Aorta (tissue), 5 donors: ENCODE measurements around the gene TRMT2A. TPM values are rescaled to one million over a fixed set of nuclear protein-coding genes. Genes with fewer than 3 reads are reported as not detected.
"Not testable (repeated sequence)": the region's sequence is repeated elsewhere in the genome, so short reads cannot be mapped to it uniquely, and the experiment has no call there.

Experiments
- ATAC-seq: fragments of 200-7000 bp; cut with Tn5 transposase; one replicate; pipeline ENCODE4 v1.9.1; 2022; ENCODE audit warnings: moderate library complexity; ENCODE audit not compliant: low FRiP score
- DNase-seq, 2 donors: peaks; one replicate each; pipeline ENCODE4 v3.0.0-alpha.2; 2020
- H3K27ac ChIP-seq, 2 donors: one replicate each; pipeline ENCODE4 v1.5.1; 2013; ENCODE audit warnings: low read length in 2 of 2, mild to moderate bottlenecking in 2 of 2, moderate library complexity in 2 of 2, control low read depth in 1 of 2, inconsistent platforms in 1 of 2, low read depth in 1 of 2
- H3K27me3 ChIP-seq, 2 donors: one replicate each; pipeline ENCODE4 v1.6.1; 2013; ENCODE audit warnings: control low read depth in 1 of 2, low read length in 1 of 2, mild to moderate bottlenecking in 1 of 2, moderate library complexity in 1 of 2; ENCODE audit not compliant: insufficient read depth in 2 of 2, control insufficient read depth in 1 of 2
- H3K36me3 ChIP-seq, 2 donors: one replicate each; pipeline ENCODE4 v1.6.1; 2013; ENCODE audit warnings: control low read depth in 1 of 2, low read length in 1 of 2, mild to moderate bottlenecking in 1 of 2; ENCODE audit not compliant: insufficient read depth in 2 of 2, control insufficient read depth in 1 of 2
- H3K4me1 ChIP-seq, 2 donors: one replicate each; pipeline ENCODE4 v1.6.1; 2013; ENCODE audit warnings: low read length in 2 of 2, control low read depth in 1 of 2, mild to moderate bottlenecking in 1 of 2, moderate library complexity in 1 of 2; ENCODE audit not compliant: insufficient read depth in 2 of 2, control insufficient read depth in 1 of 2
- H3K4me3 ChIP-seq, 2 donors: one replicate each; pipeline ENCODE4 v1.5.1; 2013; ENCODE audit warnings: low read length in 2 of 2, control low read depth in 1 of 2, mild to moderate bottlenecking in 1 of 2
- H3K9me3 ChIP-seq: one replicate; pipeline ENCODE4 v1.6.1; 2013; ENCODE audit warnings: mild to moderate bottlenecking, low read length; ENCODE audit not compliant: control insufficient read depth
- WGBS, 2 donors: extraction: QIAGEN DNeasy Blood & Tissue Kit; methylation state at CpG; one replicate each; pipeline ENCODE4 v1.1.7; 2013; 5-methylcytosine and 5-hydroxymethylcytosine counted together
- intact Hi-C, 2 donors: fragments of 100-400 bp; cut with DNase I; formaldehyde crosslinking; loops; one replicate each; pipeline versions ENCODE4 v1.14.2 to v1.15.0; 2022
- polyA plus RNA-seq, 2 donors: library from polyadenylated mRNA; stranded (reverse); fragments of 200-250 nt; gene quantifications; one replicate each; pipeline ENCODE4 v1.2.3, GENCODE V29; 2013
- total RNA-seq, 2 donors: library from RNA; stranded (reverse); fragmentation: NEBNext Ultra II Directional; extraction: Animal tissue kit (Norgen Biotek cat#: 25700); gene quantifications; one replicate each; pipeline ENCODE4 v1.2.1, GENCODE V29; 2021
- donor health status: healthy with polysubstance abuse.
- donor health status: Bipolar disorder and iron deficiency.
- donor health status: DM: no; HTN: no; CAD: no.
- donor health status: DM: no; HTN: no; CAD: no.
- donor health status: DM: yes; HTN: yes; CAD: no.

TRMT2A gene
- total and polyA plus RNA-seq, 4 donors = 15.9 to 152 (median 46.2) TPM

DNA sequence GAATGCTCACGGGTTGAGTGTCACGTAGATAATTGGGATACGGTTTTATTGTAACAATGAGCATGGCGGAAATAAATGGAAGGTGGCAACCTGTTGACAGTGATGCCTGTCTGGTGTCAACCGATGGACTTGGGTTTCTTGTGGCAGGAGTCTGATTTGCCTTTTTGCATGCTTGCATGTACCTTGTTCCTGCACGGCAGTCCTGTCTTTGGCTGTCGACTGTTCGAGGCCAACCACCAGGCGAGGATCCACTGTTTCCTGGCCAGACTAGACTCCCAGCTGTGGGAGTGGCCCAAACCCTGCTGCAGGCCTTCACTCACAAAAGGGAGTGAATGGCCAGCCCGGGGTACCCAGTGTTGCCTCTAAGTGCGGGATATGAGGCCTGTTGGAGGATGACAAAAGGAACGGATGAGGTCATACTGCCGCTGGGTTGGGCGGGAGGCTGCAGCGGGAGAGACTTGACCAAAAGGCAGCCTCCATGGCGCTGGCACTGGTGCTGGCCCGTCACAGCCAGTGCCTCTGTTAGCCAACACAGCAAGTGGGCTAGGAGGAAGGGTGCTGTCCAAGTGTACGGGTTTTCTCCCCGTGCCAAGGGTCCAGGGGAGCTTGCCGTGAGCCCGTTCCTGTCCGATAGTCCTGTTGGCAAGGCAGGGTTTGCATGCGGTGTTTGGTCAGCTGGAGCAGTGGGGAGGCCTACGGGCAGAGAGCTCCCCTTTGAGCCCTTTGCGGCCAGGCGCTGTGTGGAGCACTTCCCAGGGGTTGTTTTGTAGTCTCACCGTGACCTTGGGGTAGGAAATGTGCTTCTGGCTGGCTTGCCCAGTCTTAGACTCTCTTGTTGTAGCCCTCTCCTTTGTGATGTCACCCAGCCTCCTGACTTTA, 36.0 kb downstream of the TRMT2A start:
- Histone ChIP-seq H3K4me1 (no peaks in the 10 kb centered on the region), H3K27me3 (no peaks in the 10 kb centered on the region), H3K27ac (peak overlapping the region; percentile 46 to 60), H3K9me3 (no peaks in the 10 kb centered on the region), H3K4me3 (peak overlapping the region; percentile 68 to 91), H3K36me3 (no peaks in the 10 kb centered on the region)
- ATAC-seq (no peak), DNase-seq (peak; percentile 60 to 79)
- WGBS, 2 donors = 1 to 5% methylated on average over 25 to 27 of the region's 27 CpGs
- intact Hi-C loops = loop anchor here (2.0 to 10.0 kb wide), 4 partner anchors 36 to 106 kb away; partner anchors contain the start of genes RANBP1 (in 2 of the 2), TRMT2A (in 2 of the 2) and TANGO2 (in 1 of the 2)

DNA sequence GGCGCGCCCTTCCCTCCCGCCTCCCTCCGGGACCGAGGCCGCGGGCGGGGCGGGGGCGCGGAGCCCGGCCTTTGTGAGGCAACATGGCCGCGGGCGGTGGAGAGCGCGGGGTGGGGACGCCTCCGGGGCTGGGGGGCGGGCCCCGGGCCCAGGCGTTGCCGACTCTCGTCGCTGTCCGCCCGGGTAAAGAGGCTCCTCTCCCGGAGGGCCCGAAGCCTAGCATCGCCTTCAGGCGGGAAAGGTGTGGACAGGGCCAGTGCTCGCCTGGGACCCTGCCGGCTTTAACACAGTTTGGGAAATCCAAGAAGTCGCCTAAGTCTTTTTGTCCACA, 36.6 kb downstream of the TRMT2A start:
- no peaks in the 10 kb centered on the region for H3K9me3 ChIP-seq
- H3K27me3 ChIP-seq = no peaks in the 10 kb centered on the region
- DNase-seq = peak; percentile 72 to 89
- H3K36me3 ChIP-seq = no peaks in the 10 kb centered on the region
- intact Hi-C loops = loop anchor here (2.0 to 10.0 kb wide), 4 partner anchors 36 to 106 kb away; partner anchors contain the start of genes RANBP1 (in 2 of the 2), TRMT2A (in 2 of the 2) and TANGO2 (in 1 of the 2)
- no peaks in the 10 kb centered on the region for H3K4me1 ChIP-seq
- peak overlapping the region; percentile 68 to 91 for H3K4me3 ChIP-seq
- 0 to 1% methylated on average over 26 to 34 of the region's 34 CpGs for WGBS, 2 donors
- H3K27ac ChIP-seq = peak overlapping the region; percentile 46 to 60
- peak; percentile 24 for ATAC-seq

DNA sequence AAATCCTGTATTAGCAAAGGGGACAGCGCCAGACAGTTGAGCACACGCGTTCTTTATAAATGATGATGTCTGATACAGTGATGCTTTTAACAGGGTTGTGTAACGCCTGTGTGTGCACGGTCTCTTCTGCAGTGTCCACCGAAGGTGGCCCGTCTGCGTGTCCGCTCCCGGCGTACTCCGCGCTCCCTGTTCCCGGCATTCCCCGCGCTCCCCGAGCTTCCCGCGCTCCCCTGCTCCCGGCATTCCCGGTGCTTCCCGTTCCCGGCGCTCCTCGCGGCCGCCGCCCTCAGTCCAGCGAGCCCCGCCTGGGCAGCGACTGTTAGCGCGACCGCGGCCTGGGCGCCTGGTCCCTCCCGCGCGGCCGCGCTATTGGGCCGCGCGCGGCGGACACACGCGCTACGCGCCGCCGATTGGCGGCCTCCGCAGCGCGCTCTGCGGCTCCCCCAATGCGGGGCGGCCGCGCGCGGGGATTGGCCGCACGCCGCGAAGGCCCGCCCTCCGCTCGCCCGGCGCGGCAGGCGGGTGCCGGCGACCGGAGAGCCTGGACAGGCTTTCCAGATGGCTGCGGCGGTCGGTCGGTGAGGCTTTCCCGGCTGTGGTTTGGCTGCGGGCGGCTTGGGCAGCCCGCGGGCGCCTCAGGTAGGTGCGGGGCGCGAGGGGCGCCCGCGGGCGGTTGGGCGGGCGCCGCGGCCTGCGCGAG, 37.1 kb downstream of the TRMT2A start, which contains the start of gene DGCR8:
DGCR8 (plus strand) TSS at position 497 of the 700 bp plus-strand sequence. CDS start 5,723 bp downstream, outside the sequence.
- DNase-seq (peak; percentile 95 to 97), ATAC-seq (peak; percentile 96)
- peak within 1 kb of the TSS; percentile 46 to 60 for H3K27ac ChIP-seq
- no peaks in the 10 kb centered on the region for H3K4me1 ChIP-seq
- 0% methylated on average over 75 to 100 of the region's 100 CpGs for WGBS, 2 donors
- H3K27me3 ChIP-seq = no peaks in the 10 kb centered on the region
- H3K36me3 ChIP-seq = no peaks in the 10 kb centered on the region
- no peaks in the 10 kb centered on the region for H3K9me3 ChIP-seq
- intact Hi-C loops = loop anchor here (2.0 to 10.0 kb wide), 4 partner anchors 37 to 105 kb away; partner anchors contain the start of genes RANBP1 (in 2 of the 2), TRMT2A (in 2 of the 2) and TANGO2 (in 1 of the 2)
- peak within 1 kb of the TSS; percentile 68 to 91 for H3K4me3 ChIP-seq

DNA sequence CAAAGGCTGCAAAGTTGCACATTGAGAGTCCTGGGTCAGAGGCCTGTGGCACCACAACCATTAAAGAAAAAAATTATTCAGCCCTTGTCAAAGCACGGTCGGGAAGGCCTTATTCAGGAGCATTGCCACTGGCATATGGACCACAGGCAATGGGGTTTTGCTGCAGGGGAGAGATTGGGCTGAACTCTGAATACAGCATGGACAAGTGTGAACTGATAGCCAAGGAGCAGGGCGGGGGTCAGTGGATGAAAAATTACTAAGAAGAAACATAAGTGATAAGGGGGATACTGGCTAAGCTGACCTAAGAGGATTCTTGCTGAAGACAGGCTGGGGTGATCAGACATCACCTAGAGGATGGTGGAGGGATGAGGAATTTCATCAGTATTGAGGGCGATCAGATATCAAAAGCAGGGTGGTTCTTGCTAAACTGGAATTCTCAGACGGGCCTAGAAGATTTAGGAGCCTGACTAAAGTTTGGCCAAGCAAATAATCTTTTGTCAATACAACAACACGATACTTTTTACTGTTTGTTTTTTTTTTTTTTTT, 40.3 kb downstream of the TRMT2A start:
- no peaks in the 10 kb centered on the region for H3K4me1 ChIP-seq
- 61 to 64% methylated on average over 6 of the region's 6 CpGs for WGBS, 2 donors
- no peak overlapping the region for H3K27ac ChIP-seq
- ATAC-seq (no peak), DNase-seq (peak in 1 of 2 donors; percentile 9)
- no peaks in the 10 kb centered on the region for H3K9me3 ChIP-seq
- no peak overlapping the region for H3K4me3 ChIP-seq
- H3K36me3 ChIP-seq = no peaks in the 10 kb centered on the region
- no peaks in the 10 kb centered on the region for H3K27me3 ChIP-seq
- intact Hi-C loops = no loop called here

DNA sequence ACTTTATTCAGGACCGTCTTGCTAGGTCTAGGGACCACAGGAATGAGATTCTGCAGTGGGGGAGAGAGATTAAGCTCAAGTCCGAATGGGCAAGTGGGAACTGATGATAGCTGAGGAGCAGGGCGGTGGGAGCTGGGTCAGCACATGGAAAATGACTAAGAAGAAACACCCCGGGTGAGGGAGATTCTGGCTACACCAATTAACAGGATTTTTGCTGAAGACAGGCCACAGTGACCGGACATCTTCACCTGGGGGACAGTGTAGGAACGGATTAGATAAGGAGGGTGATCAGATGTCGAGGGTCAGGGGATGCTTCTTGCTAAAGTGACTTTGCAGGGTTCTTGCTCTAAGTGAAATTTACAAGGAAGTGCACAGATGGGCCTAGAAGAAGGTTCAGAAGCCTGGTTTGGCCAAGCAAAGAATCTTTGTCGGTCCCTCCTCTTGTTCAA, 45.5 kb downstream of the TRMT2A start:
- DNase-seq = peak in 1 of 2 donors; percentile 50
- no peaks in the 10 kb centered on the region for H3K4me1 ChIP-seq
- intact Hi-C loops = no loop called here
- WGBS, 2 donors = 85 to 88% methylated on average over 8 of the region's 8 CpGs
- H3K27ac ChIP-seq = no peak overlapping the region
- no peak for ATAC-seq
- H3K36me3 ChIP-seq = no peaks in the 10 kb centered on the region
- H3K4me3 ChIP-seq = no peak overlapping the region
- H3K9me3 ChIP-seq = no peaks in the 10 kb centered on the region
- H3K27me3 ChIP-seq = no peaks in the 10 kb centered on the region

DNA sequence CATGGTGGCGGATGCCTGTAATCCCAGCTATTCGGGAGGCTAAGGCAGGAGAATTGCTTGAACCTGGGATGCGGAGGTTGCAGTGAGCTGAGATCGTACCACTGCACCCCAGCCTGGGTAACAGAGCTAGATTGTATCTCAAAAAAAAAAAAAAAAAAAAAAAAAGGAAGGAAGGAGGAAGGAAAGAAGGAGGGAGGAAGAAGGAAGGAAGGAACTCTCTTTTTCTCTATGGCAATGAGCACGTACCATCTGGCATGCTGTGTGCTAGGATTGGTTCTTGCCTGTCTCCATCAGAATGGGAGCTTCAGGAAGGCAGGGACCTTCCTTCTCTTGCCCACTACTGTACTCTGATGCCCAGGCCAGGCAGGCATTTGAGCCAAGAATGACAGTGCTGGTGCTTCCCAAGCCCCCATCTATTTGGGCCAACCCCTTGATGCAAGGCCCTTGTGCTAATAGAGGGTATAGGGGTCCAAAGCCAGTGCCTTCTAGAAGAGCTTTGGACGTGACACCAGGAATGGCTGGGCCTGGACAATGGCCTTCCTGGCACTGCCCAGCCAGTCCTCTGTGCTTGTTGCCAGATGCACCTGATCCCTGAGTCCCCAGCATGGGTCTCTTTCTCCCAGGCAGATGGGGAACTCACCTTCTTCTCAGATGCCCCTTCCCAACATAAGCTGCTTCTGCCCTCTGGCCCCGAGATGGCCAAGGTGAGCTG, 47.5 kb downstream of the TRMT2A start:
- Histone ChIP-seq H3K36me3 (peaks cover 0 to 3% of the 10 kb centered on the region in 2 donors), H3K27ac (no peak overlapping the region), H3K4me3 (no peak overlapping the region), H3K4me1 (no peaks in the 10 kb centered on the region), H3K9me3 (no peaks in the 10 kb centered on the region), H3K27me3 (no peaks in the 10 kb centered on the region)
- WGBS, 2 donors = 89 to 93% methylated on average over 7 of the region's 7 CpGs
- ATAC-seq (no peak), DNase-seq (peak in 1 of 2 donors; percentile 25)
- intact Hi-C loops = no loop called here

DNA sequence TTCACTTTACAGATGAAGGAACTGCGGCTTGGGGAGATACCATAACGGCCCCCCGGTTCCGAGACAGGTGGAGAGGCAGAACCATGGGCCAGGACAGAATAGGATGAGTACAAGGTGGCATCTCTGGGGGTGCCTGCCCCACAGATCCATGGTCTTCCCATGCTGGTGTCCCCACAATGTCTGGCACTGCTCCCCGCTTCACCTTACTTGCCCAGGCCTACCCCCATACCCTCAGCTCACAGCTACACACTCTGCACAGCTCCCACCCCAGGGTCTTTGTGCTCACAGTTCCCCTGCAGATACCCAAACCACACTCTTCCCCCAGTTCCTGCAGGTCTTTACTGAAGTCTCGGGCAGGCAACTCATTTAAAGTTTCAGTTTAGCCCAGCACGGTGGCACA, 48.4 kb downstream of the TRMT2A start:
- Histone ChIP-seq H3K4me3 (no peak overlapping the region), H3K27me3 (no peaks in the 10 kb centered on the region), H3K27ac (no peak overlapping the region), H3K36me3 (peaks cover 0 to 6% of the 10 kb centered on the region in 2 donors), H3K9me3 (no peaks in the 10 kb centered on the region), H3K4me1 (no peaks in the 10 kb centered on the region)
- intact Hi-C loops = no loop called here
- DNase-seq (peak; percentile 25 to 49), ATAC-seq (no peak)
- WGBS, 2 donors = 94 to 96% methylated on average over 7 of the region's 7 CpGs

DNA sequence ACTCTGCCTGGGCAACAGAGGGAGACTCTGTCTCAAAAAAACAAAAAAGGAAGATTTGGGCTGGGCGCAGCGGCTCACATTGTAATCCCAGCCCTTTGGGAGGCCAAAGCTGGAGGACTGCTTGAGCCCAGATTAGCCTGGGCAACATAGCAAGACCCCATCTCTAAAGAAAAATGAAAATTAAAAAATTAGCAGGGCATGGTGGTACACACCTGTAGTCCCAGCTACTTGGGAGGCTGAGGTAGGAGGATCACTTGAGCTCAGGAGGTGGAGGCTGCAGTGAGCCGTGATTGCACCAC, 49.7 kb downstream of the TRMT2A start:
- ATAC-seq, intact Hi-C loops, H3K27ac ChIP-seq, H3K36me3 ChIP-seq, H3K9me3 ChIP-seq, H3K27me3 ChIP-seq, H3K4me3 ChIP-seq, DNase-seq, H3K4me1 ChIP-seq: not testable (repeated sequence)
- WGBS, 2 donors = 97% methylated on average over 3 of the region's 3 CpGs
